ENCODE data around the gene ID4.
A peak's percentile ranks its signal among the peaks of the same experiment; 100 is the strongest.

ID4 gene

GRCh38 chr6:19802656-19803055, 34.5 kb upstream of the ID4 start:
- DNase-seq (ENCODE audit: extremely low read depth, low read depth) = no peak
- TF ChIP-seq, protein P1, sequence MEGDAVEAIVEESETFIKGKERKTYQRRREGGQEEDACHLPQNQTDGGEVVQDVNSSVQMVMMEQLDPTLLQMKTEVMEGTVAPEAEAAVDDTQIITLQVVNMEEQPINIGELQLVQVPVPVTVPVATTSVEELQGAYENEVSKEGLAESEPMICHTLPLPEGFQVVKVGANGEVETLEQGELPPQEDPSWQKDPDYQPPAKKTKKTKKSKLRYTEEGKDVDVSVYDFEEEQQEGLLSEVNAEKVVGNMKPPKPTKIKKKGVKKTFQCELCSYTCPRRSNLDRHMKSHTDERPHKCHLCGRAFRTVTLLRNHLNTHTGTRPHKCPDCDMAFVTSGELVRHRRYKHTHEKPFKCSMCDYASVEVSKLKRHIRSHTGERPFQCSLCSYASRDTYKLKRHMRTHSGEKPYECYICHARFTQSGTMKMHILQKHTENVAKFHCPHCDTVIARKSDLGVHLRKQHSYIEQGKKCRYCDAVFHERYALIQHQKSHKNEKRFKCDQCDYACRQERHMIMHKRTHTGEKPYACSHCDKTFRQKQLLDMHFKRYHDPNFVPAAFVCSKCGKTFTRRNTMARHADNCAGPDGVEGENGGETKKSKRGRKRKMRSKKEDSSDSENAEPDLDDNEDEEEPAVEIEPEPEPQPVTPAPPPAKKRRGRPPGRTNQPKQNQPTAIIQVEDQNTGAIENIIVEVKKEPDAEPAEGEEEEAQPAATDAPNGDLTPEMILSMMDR (IDR thresholded peaks at IDR 0.05; ENCODE audit: low read depth, low read length) = no peak

DNA sequence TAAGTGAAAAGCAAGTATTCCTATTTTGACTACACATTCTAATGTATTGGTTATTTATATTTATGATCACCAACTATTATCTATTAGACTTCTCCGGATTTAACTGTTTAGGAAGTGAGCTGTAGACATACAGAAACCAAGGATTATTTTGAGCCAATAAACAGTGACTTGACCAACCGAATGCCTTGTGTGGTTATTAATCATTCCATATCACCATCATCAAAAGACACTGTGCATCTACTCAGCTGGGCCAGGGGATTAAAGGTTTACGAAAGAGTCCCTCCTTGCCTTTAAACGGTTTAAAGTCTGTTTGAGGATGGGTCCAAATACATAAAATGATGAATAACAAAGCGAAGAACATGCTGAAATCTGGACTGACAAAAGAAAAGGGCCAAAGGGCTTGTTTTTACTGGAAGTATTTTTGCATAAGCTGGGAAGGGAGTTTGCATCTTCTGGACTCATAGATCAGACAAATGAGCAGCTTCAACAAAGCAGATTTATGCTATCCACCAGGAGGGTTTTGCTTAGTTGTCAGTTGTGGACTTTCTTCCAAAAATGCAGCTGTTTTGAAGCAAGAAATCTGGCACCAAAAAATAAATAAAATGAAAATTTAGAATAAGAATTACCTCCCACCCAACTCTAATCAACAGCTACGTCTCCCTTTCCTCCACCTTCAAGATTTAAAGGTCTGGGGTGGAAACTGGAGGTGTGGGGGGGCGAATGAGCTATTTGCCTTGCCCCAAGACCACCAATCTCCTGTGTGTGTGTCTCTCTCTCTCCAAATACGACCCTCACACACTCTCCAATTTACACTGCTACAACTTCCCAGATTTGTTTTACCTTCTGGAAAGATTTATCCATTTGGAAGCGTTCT, 33.6 kb upstream of the ID4 start:
- DNase-seq (ENCODE audit: extremely low read depth, low read depth) = peak; percentile 4
- TF ChIP-seq, protein P1 (IDR thresholded peaks at IDR 0.05; ENCODE audit: low read depth, low read length) = no peak

DNA sequence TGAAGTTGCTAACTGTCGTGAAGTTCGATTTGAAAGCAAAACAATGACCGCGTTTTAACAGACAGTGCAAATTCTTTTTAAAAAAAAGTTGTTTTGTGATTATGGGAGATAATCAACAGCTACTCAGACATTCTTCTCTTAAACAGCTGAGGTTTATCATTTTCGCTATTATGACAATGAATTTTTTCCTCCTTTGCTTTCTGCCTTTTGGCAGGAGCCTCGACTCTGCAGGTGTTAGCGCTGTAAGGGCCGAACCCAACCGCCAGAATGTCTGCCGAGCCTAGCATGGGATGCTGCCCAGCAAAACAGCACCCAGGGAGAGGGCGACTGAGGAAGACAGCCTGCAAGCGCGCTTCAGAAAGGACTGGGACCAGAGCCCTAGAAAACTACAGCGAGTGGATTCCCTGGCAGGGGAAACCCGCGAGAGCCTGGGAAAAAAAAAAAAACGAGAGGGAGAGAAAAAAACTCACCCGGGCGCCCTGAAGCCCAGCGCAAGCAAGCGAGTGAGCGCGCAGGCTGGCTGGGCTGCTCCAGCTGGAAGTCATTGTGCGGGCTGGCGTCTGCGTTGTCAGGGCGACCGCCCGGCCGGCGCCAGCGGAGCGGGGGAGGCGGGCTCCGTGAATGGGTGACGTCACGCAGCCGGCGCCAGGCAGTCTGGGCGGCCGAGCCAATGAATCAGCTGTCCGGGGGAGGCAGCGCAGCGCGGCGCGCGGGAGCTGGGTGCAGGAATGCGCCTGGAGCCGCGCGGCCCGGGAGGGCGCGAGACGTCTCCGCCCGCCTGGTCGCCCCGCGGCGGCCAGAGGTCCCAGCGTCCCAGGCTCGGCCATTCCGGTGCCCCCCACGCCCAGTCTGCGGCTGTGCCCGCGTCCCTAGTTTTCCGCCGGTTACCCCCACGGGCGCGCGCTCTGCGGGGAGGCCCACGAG, 32.7 kb upstream of the ID4 start:
- peak; percentile 95 for DNase-seq (ENCODE audit: extremely low read depth, low read depth)
- TF ChIP-seq, protein P1 (IDR thresholded peaks at IDR 0.05; ENCODE audit: low read depth, low read length) = no peak

DNA sequence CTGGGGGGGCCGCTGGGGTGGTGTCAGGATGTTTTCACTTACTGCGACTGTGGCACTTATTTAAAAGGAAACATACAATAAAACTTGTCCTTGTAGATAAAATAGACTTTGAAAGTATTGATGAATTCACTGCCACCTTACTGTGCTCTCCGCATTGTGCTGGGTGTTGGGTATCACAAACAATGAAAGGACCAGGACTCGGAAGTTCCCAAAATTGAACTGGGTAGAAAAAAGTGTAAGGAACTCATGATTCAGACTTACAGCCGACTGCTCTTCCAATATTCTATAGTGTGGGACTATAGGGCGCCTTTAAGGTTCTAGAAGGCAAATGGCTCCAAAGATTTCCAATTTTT, 32.1 kb upstream of the ID4 start:
- DNase-seq (ENCODE audit: extremely low read depth, low read depth) = no peak
- TF ChIP-seq, protein P1 (IDR thresholded peaks at IDR 0.05; ENCODE audit: low read depth, low read length) = no peak

DNA sequence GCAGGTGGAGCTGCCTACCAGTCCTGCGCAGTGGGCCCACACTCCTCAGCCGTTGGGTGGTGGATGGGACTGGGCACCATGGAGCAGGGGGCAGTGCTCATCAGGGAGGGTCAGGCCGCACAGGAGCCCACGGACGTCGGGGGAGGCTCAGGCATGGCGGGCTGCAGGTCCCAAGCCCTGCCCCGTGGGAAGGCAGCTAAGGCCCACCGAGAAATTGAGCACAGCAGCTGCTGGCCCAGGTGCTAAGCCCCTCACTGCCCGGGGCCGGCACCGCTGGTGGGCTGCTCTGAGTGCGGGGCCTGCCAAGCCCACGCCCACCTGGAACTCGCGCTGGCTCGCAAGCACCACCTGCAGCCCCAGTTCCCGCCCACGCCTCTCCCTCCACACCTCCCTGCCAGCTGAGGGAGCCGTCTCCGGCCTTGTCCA, 30.2 kb upstream of the ID4 start:
- no peak for DNase-seq (ENCODE audit: extremely low read depth, low read depth)
- TF ChIP-seq, protein P1 (IDR thresholded peaks at IDR 0.05; ENCODE audit: low read depth, low read length) = no peak

DNA sequence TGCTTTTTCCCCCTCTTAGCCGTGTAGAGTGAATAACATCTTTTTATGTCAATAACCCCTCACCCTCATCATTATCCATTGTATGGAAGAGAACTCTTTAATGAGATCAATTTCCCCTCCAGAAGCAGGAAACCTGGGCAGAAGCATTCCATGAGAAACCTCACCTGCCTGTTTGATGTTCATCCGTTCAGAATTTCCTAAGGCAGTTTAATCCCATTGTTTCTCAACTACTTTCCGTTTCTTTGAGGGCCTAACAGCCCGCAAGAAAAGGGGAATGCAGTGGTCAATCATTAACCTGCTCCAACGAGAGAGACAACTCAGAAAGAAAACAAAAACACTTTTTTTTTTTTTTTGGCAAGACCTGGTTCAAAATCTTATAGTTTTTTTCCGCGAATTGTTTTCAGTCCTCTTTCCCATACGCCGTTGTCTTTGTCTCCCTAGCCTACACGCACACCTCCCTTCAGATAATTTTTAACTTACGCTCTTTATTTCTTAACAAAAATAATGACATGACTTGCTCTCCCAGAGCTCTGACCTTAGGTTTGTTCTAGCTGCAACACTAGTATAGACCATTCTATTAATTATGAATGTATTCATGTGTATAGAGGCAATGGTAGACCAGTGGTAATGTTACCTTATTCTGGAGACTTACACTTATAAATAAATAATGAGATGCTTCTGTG, 25.6 kb upstream of the ID4 start:
- TF ChIP-seq, protein P1 (IDR thresholded peaks at IDR 0.05; ENCODE audit: low read depth, low read length) = no peak
- no peak for DNase-seq (ENCODE audit: extremely low read depth, low read depth)

Data from AG09319 (cell line).